SK-N-SH treated with all-trans-retinoic acid at 6 μM for 48 hours (cell line): ENCODE data around the gene PHLDA2.
A peak's percentile ranks its signal among the peaks of the same experiment; 100 is the strongest.

Experiments
- ATAC-seq: fragments of 200-7000 bp; cut with Tn5 transposase; 3 replicates; pipeline ENCODE4 v1.9.1; 2020; ENCODE audit warnings: mild to moderate bottlenecking, moderate library complexity
- ARNTL ChIP-seq: fragments of 450-650 bp; formaldehyde crosslinking; IDR thresholded peaks from 2 replicates; pipeline ENCODE4 v1.5.0; 2020; ENCODE audit warnings: low read depth, mild to moderate bottlenecking, moderate library complexity, borderline replicate concordance
- BACH2 ChIP-seq: fragments of 250-450 bp; sonication (Bioruptor Pico); IDR thresholded peaks from 2 replicates; pipeline ENCODE4 v1.9.0; 2021; ENCODE audit warnings: mild to moderate bottlenecking, borderline replicate concordance
- CREB5 ChIP-seq: fragments of 250-450 bp; sonication (Bioruptor Pico); IDR thresholded peaks from 2 replicates; pipeline ENCODE4 v1.5.1; 2020; ENCODE audit warnings: low read depth, mild to moderate bottlenecking, moderate library complexity
- CSDC2 ChIP-seq: fragments of 250-450 bp; sonication (Bioruptor Pico); IDR thresholded peaks from 2 replicates; pipeline ENCODE4 v1.5.0; 2020; ENCODE audit warnings: mild to moderate bottlenecking, moderate library complexity
- CSRNP3 ChIP-seq: fragments of 250-450 bp; sonication (Bioruptor Pico); IDR thresholded peaks from 2 replicates; pipeline ENCODE4 v1.5.1; 2021; ENCODE audit warnings: mild to moderate bottlenecking, moderate library complexity
- ESRRG ChIP-seq: fragments of 250-450 bp; sonication (Bioruptor Pico); IDR thresholded peaks from 2 replicates; pipeline ENCODE4 v1.6.1; 2021; ENCODE audit warnings: mild to moderate bottlenecking
- GLIS3 ChIP-seq: fragments of 250-450 bp; sonication (Bioruptor Pico); IDR thresholded peaks from 2 replicates; pipeline ENCODE4 v1.5.0; 2020; ENCODE audit warnings: mild to moderate bottlenecking, moderate library complexity
- ISL1 ChIP-seq: fragments of 250-450 bp; sonication (Bioruptor Pico); IDR thresholded peaks from 2 replicates; pipeline ENCODE4 v2.1.2; 2022; ENCODE audit warnings: mild to moderate bottlenecking, moderate library complexity
- OSR1 ChIP-seq: fragments of 250-450 bp; sonication (Bioruptor Pico); IDR thresholded peaks from 2 replicates; pipeline ENCODE4 v1.8.0; 2022; ENCODE audit warnings: moderate library complexity, mild to moderate bottlenecking, inconsistent platforms
- PATZ1 ChIP-seq: fragments of 250-450 bp; sonication (Bioruptor Pico); IDR thresholded peaks from 2 replicates; pipeline ENCODE4 v1.8.0; 2020; ENCODE audit warnings: mild to moderate bottlenecking, moderate library complexity, borderline replicate concordance
- POU6F1 ChIP-seq: fragments of 250-450 bp; sonication (Bioruptor Pico); IDR thresholded peaks from 2 replicates; pipeline ENCODE4 v1.8.0; 2021; ENCODE audit warnings: low read depth, mild to moderate bottlenecking, moderate library complexity, borderline replicate concordance
- PPARA ChIP-seq: fragments of 250-450 bp; sonication (Bioruptor Pico); IDR thresholded peaks from 2 replicates; pipeline ENCODE4 v1.5.0; 2020; ENCODE audit warnings: mild to moderate bottlenecking, borderline replicate concordance
- SNAI2 ChIP-seq: fragments of 250-450 bp; sonication (Bioruptor Pico); IDR thresholded peaks from 2 replicates; pipeline ENCODE4 v1.5.0; 2020; ENCODE audit warnings: mild to moderate bottlenecking, moderate library complexity
- TOX ChIP-seq: fragments of 250-450 bp; sonication (Bioruptor Pico); IDR thresholded peaks from 2 replicates; pipeline ENCODE4 v1.8.0; 2021; ENCODE audit warnings: mild to moderate bottlenecking, moderate library complexity, borderline replicate concordance
- TSHZ2 ChIP-seq: fragments of 250-450 bp; sonication (Bioruptor Pico); IDR thresholded peaks from 2 replicates; pipeline ENCODE4 v1.5.0; 2020; ENCODE audit warnings: mild to moderate bottlenecking, moderate library complexity
- ZC3H10 ChIP-seq: fragments of 250-450 bp; sonication (Bioruptor Pico); IDR thresholded peaks from 2 replicates; pipeline ENCODE4 v1.5.1; 2021; ENCODE audit warnings: mild to moderate bottlenecking, moderate library complexity
- ZFP3 ChIP-seq: fragments of 250-450 bp; sonication (Bioruptor Pico); IDR thresholded peaks from 2 replicates; pipeline ENCODE4 v1.5.0; 2020; ENCODE audit warnings: mild to moderate bottlenecking, moderate library complexity
- ZNF565 ChIP-seq: fragments of 450-650 bp; formaldehyde crosslinking; conservative IDR thresholded peaks from 2 replicates; pipeline ENCODE4 v1.5.0; 2020; ENCODE audit warnings: low read depth, mild to moderate bottlenecking, moderate library complexity
- ZNF70 ChIP-seq: fragments of 450-650 bp; formaldehyde crosslinking; IDR thresholded peaks from 2 replicates; pipeline ENCODE4 v1.5.0; 2020; ENCODE audit warnings: mild to moderate bottlenecking, moderate library complexity

PHLDA2 gene

GRCh38 chr11:2947744-2948143, 18.5 kb upstream of the PHLDA2 start:
- ATAC-seq, result no peak
- TF ChIP-seq PATZ1 (CRISPR knock-in tag) (no peak), PPARA (no peak), POU6F1 (no peak), CSRNP3 (CRISPR knock-in tag) (no peak), OSR1 (CRISPR knock-in tag) (no peak), ISL1 (no peak), TOX (CRISPR knock-in tag) (no peak), ARNTL (CRISPR knock-in tag) (no peak)

- ATAC-seq, result peak; percentile 16
Observed at GRCh38 chr11:2945757-2946287, 16.6 kb upstream of the PHLDA2 start.

More at GRCh38 chr11:2945757-2946287, 16.6 kb upstream of the PHLDA2 start:
- no peak for TF ChIP-seq GLIS3
- no peak for TF ChIP-seq ZNF70 (CRISPR knock-in tag)
- TF ChIP-seq CREB5, result no peak
- TF ChIP-seq OSR1 (CRISPR knock-in tag), result no peak
- no peak for TF ChIP-seq CSRNP3 (CRISPR knock-in tag)
- TF ChIP-seq ZFP3 (CRISPR knock-in tag), result no peak
- TF ChIP-seq ESRRG (CRISPR knock-in tag), result no peak
- TF ChIP-seq BACH2 (CRISPR knock-in tag), result no peak
- TF ChIP-seq PPARA, result no peak
- no peak for TF ChIP-seq ZNF565 (CRISPR knock-in tag)
- TF ChIP-seq ISL1, result no peak
- TF ChIP-seq TSHZ2 (CRISPR knock-in tag), result no peak
- no peak for TF ChIP-seq ZC3H10 (CRISPR knock-in tag)
- no peak for TF ChIP-seq CSDC2
- no peak for TF ChIP-seq SNAI2
- no peak for TF ChIP-seq POU6F1
